GM21360 (cell line): ENCODE data around the gene ARMH3.

Experiments used
- ATAC-seq: cut with Tn5 transposase; IDR thresholded peaks from one replicate; pipeline ENCODE4 v1.9.1; 2021; ENCODE audit warnings: mild to moderate bottlenecking, moderate library complexity; ENCODE audit not compliant: unreplicated experiment

ARMH3 gene

DNA sequence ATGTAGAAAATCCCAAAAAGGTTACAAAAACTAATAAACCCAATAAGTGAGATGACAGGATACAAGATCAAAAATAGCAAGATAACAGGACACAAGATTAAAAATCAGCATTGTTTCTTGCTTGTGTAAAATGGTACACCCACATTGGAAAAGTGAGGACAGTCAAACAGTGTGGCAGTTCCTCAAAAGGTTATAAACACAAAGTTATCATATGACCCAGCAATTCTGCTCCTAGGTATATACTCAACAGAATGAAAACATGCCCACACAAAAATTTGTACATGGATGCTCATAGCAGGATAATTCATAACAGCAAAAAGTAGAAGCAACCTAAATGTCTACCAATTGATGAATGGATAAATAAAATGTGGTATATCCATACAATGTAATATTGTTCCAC is 105.8 kb downstream of the ARMH3 start:
- no peak for ATAC-seq

DNA sequence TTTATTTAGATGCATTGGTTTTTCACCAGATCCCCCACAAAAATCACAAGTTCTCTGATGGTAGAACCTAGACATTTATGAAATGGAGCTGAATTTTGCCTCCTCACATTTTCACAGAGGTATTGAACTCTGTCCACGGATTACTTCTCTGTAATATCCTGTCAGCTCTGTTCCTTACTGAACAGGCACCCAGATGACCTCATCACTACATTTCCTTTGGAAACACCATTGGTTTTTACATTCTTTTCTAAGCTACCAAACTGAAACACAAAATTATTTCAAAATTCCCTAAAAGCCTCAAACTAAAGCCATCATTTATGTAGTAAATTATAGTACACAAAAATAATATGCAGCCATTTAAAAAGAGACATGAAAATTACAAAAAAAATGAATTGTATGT is 114.1 kb downstream of the ARMH3 start:
- no peak for ATAC-seq

DNA sequence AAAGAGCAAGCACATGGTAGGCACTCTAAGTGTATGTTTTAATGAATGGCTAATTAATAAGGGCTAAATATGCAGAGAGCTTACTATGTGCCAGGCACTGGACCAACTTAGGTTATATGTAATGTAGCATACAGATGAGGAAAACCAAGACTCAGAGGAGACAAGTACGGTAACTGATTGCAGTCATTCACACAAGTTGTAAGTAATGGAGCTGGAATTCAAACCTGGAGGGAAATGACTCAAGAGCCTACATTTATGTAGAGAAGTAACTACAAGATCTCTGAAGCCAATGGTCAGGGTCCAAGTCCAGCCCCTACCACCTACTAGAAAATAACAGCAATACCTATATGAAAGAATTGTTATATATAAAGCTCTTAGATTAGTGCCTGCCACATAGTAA is 115.1 kb downstream of the ARMH3 start:
- ATAC-seq: no peak

GRCh38 chr10:101939729-101940128 is 116.2 kb downstream of the ARMH3 start:
- no peak for ATAC-seq

GRCh38 chr10:101939008-101939648 is 116.8 kb downstream of the ARMH3 start:
- ATAC-seq: no peak

- no peak for ATAC-seq
Measured at GRCh38 chr10:101938305-101939007, 117.5 kb downstream of the ARMH3 start.

- ATAC-seq: no peak
Measured at GRCh38 chr10:101935431-101935830, 120.5 kb downstream of the ARMH3 start.

GRCh38 chr10:101934686-101935305 is 121.2 kb downstream of the ARMH3 start:
- ATAC-seq: no peak

DNA sequence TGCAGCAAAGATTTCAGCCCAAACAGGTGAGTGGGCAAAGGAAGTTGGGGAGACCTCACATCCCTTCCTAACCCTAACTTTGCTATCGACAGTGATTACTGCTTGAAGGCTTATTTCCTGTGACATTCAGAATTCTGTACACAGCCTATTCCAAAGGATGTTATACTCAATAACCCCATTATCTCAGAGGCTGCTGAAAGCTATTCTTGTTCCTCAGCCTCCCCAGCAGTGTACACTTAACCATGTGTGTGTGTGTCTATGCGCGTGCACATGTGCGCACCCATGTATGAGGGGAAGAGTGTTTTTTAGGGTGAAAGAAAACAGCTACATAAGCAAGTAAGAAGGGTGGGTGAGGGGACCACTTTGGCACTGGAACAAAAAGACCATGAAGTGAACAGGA is 122.0 kb downstream of the ARMH3 start:
- ATAC-seq: no peak

DNA sequence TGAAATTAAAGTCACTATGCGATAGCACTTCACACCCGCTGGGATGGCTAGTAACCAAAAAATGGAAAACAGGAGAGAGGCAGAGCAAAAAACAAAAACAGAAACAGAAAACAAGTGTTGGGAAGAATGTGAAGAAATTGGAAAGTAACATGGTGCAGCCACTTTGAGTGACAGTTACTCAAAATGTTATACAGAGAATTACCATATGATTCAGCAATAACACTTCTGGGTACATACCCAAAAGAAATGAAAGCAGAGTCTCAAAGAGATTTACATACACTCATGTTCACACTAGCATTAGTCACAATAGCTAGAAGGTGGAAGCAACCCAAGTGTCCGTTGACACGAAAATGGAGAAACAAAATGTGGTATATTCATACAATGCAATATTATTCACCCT is 123.8 kb downstream of the ARMH3 start:
- ATAC-seq: no peak

- ATAC-seq: no peak
Measured at GRCh38 chr10:101925027-101925426, 130.9 kb downstream of the ARMH3 start.

GRCh38 chr10:101923256-101923655 is 132.7 kb downstream of the ARMH3 start:
- ATAC-seq: no peak

- ATAC-seq: no peak
Measured at GRCh38 chr10:101922846-101923245, 133.1 kb downstream of the ARMH3 start.

GRCh38 chr10:101920546-101920945 is 135.4 kb downstream of the ARMH3 start:
- ATAC-seq: no peak

DNA sequence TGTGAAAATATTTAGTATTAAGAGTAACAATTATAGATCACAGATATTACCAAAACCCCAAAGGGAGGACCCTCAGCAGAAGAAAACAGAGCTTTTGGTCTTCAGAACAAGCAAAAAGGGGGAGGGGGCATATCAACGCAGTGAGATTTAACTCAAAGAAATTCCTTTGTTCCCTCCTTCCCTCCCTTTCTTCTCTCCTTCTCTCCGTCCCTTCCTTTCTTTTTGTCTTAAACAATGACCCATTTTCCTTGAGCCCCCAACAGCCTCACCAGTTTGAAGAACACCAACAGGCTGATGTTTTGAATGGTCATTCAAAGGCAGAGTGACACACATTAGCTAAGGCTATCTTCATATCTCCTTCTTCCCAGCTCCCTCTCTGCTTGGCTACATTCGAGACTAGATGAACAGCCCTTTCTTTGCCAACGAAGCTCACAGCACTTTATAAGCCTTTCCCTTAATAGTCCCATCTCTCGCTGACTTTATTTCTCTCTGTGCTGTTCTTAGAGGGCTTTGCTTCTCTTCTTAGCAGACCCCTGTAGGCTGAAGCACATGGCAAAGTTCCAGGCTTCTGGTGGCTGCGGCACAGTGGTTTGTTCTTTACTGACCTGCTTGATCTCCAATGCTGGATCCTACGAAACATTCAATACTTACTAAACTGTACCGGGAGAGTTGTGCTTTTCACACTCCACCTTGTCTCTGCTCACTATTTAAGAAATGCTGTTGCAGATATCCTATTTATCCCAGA is 136.8 kb downstream of the ARMH3 start:
- no peak for ATAC-seq

DNA sequence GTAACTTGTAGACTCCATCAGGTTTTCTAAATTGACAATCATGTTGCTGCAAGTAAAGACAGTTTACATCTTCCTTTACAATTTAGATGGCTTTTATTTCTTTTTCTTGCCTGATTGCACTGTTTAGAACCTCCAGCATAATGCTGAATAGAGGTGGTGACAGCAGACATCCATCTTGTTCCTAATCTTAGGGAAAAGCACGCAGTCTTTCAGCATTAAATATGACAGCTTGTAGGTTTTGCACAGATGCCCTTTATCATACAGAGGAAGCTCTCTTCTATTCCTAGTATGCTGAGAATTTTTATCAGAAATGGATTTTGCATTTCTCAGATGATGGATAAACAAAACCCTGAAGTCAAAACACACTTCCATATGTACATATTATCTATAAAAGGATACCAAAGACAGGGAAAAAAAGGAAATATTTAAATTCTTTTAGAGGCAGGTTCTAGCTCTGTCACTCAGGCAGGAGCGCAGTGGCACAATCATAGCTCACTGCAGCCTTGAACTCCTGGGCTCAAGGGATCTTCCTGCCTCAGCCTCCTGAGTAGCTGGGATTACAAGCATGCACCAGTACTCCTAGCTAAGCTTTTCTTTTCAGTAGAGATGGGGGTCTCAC is 143.3 kb downstream of the ARMH3 start:
- ATAC-seq: no peak

DNA sequence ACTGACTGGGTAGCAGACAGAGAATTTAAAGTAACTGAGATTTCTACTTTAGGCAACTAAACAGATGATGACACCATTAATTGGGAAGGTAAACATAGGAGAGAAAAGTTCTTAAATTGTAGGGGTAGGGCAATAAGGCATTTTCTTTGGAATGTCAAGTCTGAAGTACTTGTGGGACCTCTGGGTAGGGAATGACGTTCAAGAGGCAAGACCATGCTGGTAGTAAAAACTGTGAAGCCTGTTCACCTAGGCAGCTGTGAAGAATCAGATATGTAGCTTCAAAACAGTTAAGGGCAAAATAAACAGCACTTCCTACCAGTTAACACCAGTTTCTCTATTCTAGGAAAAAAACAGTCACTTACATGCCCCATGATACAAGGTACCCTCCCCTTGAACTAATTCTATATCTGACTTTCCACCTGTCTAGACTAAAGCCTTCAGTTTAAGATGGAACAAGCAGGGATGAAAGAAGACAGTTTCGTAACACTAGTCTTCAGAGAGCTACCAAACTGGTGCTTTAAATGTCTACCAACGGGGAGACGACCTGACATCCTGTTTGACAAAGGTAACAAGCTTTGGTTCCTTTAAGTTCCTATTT is 149.3 kb downstream of the ARMH3 start:
- ATAC-seq: no peak

GRCh38 chr10:101905251-101905650 is 150.7 kb downstream of the ARMH3 start:
- ATAC-seq: no peak

- peak; percentile 46 for ATAC-seq
Measured at GRCh38 chr10:101903827-101904550, 152.0 kb downstream of the ARMH3 start.

- ATAC-seq: no peak
Measured at GRCh38 chr10:101902820-101903145, 153.2 kb downstream of the ARMH3 start.
